Measurements from ENCODE around the gene RAB5IF.

GRCh38 chr20:36607586-36608387 is 2.2 kb downstream of the RAB5IF start:
- TF ChIP-seq CTCF (IDR thresholded peaks at IDR 0.05 in 2 of 3, conservative IDR thresholded peaks at IDR 0.05 in 1 of 3; ENCODE audit: control insufficient read depth in 2 of 3, extremely low read depth in 1 of 3, insufficient read depth in 1 of 3, low read depth in 3 of 3, low read length in 3 of 3): no peak
- TF ChIP-seq CBX5 (IDR thresholded peaks at IDR 0.05; ENCODE audit: low read depth): no peak
- no peak for TF ChIP-seq RCOR1 (conservative IDR thresholded peaks at IDR 0.05; ENCODE audit: low read depth, low read length)
- no peak for TF ChIP-seq EZH2 (IDR thresholded peaks at IDR 0.05; ENCODE audit: borderline replicate concordance, control insufficient read depth, low read depth, low read length)
- TF ChIP-seq RAD21 (IDR thresholded peaks at IDR 0.05; ENCODE audit: insufficient read depth, low read depth, low read length): no peak
- no peak for TF ChIP-seq SMAD5 (IDR thresholded peaks at IDR 0.05; ENCODE audit: low read depth)
- no peak for TF ChIP-seq NRF1 (conservative IDR thresholded peaks at IDR 0.05; ENCODE audit: low read depth, low read length)
- TF ChIP-seq TAF1 (IDR thresholded peaks at IDR 0.05; ENCODE audit: borderline replicate concordance, low read depth, low read length): no peak

Measured in GM12878 (cell line).